B cell (primary cell): ENCODE measurements around the gene STX8.

Experiments used
- EZH2 ChIP-seq: IDR thresholded peaks from 2 replicates; pipeline ENCODE4 v1.6.1; 2012; ENCODE audit warnings: borderline replicate concordance, low read depth, mild to moderate bottlenecking, moderate library complexity, low read length; ENCODE audit not compliant: insufficient read depth, poor library complexity, severe bottlenecking
- TF ChIP-seq, protein P1 (sequence below): fragments of 200-600 bp; IDR thresholded peaks from one replicate; pipeline ENCODE4 v1.8.0; 2022; ENCODE audit warnings: antibody characterized with exemption, mild to moderate bottlenecking

DNA sequence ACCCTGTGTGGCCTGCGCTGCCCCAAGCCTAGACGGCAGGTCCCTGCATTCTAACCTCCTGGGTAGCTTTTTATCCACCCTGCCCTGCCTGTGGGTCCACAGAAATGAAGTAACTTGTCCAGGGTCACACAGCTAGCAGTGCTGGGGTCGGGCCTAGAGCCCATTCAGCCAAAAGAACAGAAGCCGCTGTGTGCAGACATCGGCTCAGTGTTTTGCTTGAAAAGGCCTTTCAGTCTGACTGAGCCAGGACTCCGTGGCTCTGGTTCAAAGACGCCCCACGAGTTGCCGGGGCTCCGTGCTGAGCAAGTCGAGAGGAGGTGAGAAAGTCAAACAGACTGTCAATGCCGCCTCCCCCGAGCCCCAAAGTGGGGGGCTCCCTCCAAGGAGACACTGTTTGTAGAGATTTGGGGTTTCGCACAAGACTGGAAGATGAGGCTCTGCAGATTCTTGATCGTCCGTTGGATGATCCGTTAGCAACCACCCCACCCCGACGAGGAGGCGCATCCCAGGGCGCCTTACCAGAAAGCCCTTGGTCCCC is 328.1 kb downstream of the STX8 start:
- TF ChIP-seq, protein P1, sequence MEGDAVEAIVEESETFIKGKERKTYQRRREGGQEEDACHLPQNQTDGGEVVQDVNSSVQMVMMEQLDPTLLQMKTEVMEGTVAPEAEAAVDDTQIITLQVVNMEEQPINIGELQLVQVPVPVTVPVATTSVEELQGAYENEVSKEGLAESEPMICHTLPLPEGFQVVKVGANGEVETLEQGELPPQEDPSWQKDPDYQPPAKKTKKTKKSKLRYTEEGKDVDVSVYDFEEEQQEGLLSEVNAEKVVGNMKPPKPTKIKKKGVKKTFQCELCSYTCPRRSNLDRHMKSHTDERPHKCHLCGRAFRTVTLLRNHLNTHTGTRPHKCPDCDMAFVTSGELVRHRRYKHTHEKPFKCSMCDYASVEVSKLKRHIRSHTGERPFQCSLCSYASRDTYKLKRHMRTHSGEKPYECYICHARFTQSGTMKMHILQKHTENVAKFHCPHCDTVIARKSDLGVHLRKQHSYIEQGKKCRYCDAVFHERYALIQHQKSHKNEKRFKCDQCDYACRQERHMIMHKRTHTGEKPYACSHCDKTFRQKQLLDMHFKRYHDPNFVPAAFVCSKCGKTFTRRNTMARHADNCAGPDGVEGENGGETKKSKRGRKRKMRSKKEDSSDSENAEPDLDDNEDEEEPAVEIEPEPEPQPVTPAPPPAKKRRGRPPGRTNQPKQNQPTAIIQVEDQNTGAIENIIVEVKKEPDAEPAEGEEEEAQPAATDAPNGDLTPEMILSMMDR = no peak
- TF ChIP-seq EZH2 = no peak
